HUES64 (cell line): ENCODE data around the gene DNAH8.

Experiments used
- H3K27ac ChIP-seq: 2 replicates; pipeline ENCODE4 v1.7.0; 2013; ENCODE audit warnings: low read depth, low read length, inconsistent platforms
- H3K27me3 ChIP-seq: 2 replicates; pipeline ENCODE4 v1.6.1; 2013; ENCODE audit warnings: mild to moderate bottlenecking, low read length; ENCODE audit not compliant: insufficient read depth
- H3K36me3 ChIP-seq: 2 replicates; pipeline ENCODE4 v1.6.1; 2013; ENCODE audit warnings: mild to moderate bottlenecking, low read length; ENCODE audit not compliant: insufficient read depth
- H3K4me1 ChIP-seq: 2 replicates; pipeline ENCODE4 v1.6.1; 2013; ENCODE audit warnings: mild to moderate bottlenecking, low read length, moderate library complexity; ENCODE audit not compliant: insufficient read depth
- H3K4me3 ChIP-seq: 2 replicates; pipeline ENCODE4 v1.5.1; 2013; ENCODE audit warnings: mild to moderate bottlenecking, low read length, moderate library complexity
- H3K9ac ChIP-seq: 2 replicates; pipeline ENCODE4 v1.6.1; 2013; ENCODE audit warnings: mild to moderate bottlenecking, low read depth, low read length
- H3K9me3 ChIP-seq: 2 replicates; pipeline ENCODE4 v1.6.1; 2013; ENCODE audit warnings: low read depth, low read length; ENCODE audit not compliant: insufficient read depth
- WGBS: fragments of 150-250, 120-280 bp; methylation state at CpG from one replicate; pipeline ENCODE4 v1.1.7; 2013; ENCODE audit warnings: missing lambda C conversion rate; 5-methylcytosine and 5-hydroxymethylcytosine counted together

Gene DNAH8

DNA sequence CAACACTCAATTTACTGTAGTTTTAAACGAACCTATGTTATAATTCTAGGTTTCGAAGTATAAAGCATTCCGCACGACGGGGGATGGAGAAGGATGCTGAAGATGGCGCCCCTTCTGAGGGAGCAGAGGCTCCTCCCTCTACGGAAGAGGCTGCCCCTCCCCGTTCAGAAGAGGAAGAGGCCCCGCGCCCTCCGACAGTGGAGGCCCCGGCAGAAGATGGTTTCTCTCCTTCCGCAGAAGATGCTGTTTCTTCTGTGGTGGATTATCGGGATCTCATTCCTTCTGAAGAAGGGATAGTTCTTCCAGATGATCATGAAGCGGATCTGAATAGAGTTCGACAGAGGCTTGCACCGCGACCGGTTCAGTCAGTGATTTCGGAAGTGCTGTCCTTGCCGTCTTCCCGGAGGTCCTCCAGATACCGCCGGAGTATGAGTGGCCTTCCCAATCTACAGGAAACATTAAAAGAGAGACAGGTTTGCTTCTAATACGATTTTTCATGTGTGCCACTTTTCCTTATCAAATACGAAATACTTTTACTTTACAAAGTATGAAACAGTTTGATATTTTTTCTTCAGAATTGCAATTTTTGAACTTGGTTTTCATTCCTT lies 7.7 kb downstream of the DNAH8 start:
- Histone ChIP-seq H3K27me3 (no peaks in the 10 kb centered on the region), H3K9ac (no peak overlapping the region), H3K4me1 (no peaks in the 10 kb centered on the region), H3K27ac (no peak overlapping the region), H3K4me3 (no peak overlapping the region), H3K9me3 (no peaks in the 10 kb centered on the region), H3K36me3 (no peaks in the 10 kb centered on the region)
- 93% methylated on average over 26 of the region's 26 CpGs for WGBS

DNA sequence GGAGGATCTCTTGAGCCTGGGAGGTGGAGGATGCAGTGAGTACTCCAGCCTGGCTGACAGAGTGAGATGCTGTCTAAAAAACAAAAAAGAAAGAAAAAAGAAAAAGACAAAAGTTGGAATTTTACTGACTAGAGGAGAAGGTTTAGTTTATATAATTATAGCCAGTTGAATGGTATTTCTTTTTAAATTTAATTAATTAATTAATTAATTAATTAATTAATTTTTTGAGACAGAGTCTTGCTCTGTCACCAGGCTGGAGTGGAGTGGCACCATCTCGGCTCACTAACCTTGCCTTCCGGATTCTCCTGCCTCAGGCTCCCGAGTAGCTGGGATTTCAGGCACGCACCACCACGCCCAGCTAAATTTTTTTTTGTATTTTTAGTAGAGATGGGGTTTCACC lies 8.7 kb downstream of the DNAH8 start:
- H3K27ac ChIP-seq, result no peak overlapping the region
- no peaks in the 10 kb centered on the region for H3K4me1 ChIP-seq
- H3K9ac ChIP-seq, result no peak overlapping the region
- 96% methylated on average over 5 of the region's 5 CpGs for WGBS
- H3K36me3 ChIP-seq, result no peaks in the 10 kb centered on the region
- no peaks in the 10 kb centered on the region for H3K27me3 ChIP-seq
- H3K9me3 ChIP-seq, result no peaks in the 10 kb centered on the region
- no peak overlapping the region for H3K4me3 ChIP-seq

DNA sequence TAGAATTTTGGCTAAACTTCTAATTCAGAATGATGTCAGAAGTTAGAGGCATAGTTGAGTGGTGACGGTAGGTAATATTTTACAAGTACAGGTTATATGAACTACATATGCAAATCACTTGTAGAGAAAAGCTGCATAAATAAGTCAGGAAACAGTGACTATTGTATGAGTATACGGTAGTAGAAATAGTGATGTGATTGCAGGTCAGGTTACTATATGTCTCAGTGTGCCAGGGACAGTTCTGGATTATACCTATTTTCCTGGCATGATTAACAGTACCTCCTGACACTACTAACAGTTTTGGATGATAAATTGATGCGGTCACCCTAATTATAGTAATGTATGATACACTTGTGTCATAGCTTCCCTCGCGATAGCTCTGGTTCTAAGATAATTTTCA lies 9.2 kb downstream of the DNAH8 start:
- Histone ChIP-seq H3K27ac (no peak overlapping the region), H3K4me1 (no peaks in the 10 kb centered on the region), H3K27me3 (no peaks in the 10 kb centered on the region), H3K9me3 (no peaks in the 10 kb centered on the region), H3K9ac (no peak overlapping the region), H3K36me3 (no peaks in the 10 kb centered on the region), H3K4me3 (no peak overlapping the region)
- WGBS, result 100% methylated on average over 2 of the region's 5 CpGs

DNA sequence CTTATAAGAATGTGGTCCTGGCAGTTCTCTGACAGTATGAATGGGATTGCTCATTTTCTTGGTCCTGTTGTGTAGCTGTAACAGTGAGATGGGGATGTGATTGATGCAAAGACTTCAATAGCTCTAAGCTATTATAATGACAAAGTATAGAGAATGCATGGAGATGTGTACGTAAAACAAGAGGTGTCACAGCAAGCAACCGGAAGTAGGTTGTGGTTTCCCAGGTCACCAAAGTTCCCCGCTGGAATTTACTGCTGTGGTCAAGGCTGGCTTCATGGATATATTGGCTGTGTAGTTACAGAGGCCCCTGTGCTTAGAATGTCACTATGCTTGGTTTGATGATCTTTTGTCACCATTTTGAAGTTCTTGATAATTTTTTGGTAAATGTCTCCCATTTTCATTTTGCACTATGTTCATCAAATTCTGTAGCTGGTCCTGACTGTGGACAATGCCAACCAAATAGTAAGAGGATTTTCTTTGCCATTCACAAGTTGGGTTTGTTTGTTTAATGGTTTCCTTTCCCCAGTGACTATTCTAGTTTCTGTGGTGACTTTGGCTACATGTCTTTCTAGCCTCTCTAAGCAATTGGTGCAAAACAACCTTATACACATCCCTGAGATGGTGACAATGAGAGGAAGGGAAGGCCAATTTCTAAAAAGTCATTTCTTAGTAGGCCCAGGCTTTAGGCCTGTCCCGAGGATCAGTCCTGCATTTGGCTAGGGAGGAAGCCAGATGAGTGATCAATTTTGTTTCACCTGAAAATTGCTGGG lies 10.5 kb downstream of the DNAH8 start:
- Histone ChIP-seq H3K4me1 (no peaks in the 10 kb centered on the region), H3K36me3 (no peaks in the 10 kb centered on the region), H3K27ac (no peak overlapping the region), H3K4me3 (no peak overlapping the region), H3K9ac (no peak overlapping the region), H3K27me3 (no peaks in the 10 kb centered on the region), H3K9me3 (no peaks in the 10 kb centered on the region)
- 84% methylated on average over 4 of the region's 4 CpGs for WGBS

DNA sequence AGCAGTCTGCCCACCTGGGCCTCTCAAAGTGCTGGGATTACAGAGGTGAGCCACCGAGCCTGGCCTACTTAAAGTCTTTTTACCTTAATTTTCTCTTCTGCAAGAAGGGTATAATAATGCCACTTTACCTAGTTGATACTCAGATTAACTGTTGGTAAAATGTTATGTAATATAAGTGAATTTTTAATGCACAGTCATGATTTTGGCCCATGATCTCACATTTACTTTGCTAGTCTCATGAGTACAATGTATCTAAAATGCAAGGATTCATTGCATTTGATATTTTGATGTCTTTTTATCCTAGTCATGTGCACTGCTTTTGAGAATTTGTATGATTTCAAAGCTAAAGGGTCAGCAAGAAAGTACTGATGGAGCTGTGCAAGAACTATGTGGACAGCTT lies 13.1 kb downstream of the DNAH8 start:
- H3K4me3 ChIP-seq, result no peak overlapping the region
- H3K27me3 ChIP-seq, result no peaks in the 10 kb centered on the region
- no peaks in the 10 kb centered on the region for H3K36me3 ChIP-seq
- no peak overlapping the region for H3K27ac ChIP-seq
- H3K9ac ChIP-seq, result no peak overlapping the region
- 88% methylated on average over 1 of the region's 1 CpG for WGBS
- H3K4me1 ChIP-seq, result no peaks in the 10 kb centered on the region
- no peaks in the 10 kb centered on the region for H3K9me3 ChIP-seq

DNA sequence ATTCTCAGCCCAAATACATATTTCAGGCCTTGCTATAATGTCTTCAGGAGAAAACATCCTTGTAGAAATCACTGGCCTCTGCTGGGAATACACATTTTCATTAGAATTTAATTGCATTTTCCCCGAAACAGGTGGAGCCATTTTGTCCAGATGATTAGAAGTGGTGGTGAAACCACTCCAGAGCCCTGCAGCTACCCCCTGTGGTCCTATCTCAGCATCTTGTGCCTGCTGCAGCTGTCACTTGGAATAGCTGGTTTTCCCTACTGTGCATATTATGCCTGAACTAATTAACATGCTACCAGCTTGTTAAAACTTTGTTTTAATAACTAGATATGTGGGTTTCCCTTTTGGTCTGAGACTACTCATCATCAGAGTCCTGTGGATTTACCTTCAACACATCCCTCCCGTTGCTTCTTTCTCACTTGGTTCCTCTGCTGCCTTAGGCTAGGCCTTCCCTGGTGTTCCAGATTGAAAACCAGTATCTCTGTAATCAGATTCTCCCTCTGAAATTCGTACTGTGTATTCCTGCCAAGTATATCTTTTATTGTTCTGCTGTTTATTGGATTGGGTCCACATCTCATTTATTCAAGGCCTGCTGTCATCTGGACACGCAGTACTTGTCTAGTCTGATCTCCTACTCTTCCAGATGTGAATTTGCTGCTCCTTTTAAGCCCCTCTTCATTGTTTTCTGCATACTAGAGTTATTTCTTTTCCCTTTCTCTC lies 15.2 kb downstream of the DNAH8 start:
- H3K4me3 ChIP-seq, result no peak overlapping the region
- H3K9me3 ChIP-seq, result no peaks in the 10 kb centered on the region
- WGBS, result 86% methylated on average over 4 of the region's 4 CpGs
- no peaks in the 10 kb centered on the region for H3K27me3 ChIP-seq
- H3K4me1 ChIP-seq, result no peaks in the 10 kb centered on the region
- H3K36me3 ChIP-seq, result no peaks in the 10 kb centered on the region
- no peak overlapping the region for H3K9ac ChIP-seq
- no peak overlapping the region for H3K27ac ChIP-seq

DNA sequence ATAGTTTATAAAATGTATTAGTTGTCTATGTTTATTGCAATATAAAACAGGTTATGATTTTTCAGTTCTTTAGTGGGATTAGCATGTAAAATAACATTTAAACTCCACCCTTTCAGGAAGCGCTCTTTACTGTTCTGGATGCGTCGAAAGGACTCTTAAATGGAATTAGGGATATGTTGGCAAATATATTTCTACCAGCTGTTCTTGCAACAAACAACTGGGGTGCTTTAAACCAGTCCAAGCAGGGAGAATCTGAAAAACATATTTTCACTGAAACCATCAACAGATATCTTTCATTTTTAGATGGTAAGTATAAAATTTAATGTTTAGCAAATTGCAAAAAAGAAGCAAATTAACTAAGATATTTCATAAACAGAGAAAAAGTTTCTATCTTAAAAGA lies 21.8 kb downstream of the DNAH8 start:
- H3K27me3 ChIP-seq, result no peaks in the 10 kb centered on the region
- H3K4me3 ChIP-seq, result no peak overlapping the region
- H3K27ac ChIP-seq, result no peak overlapping the region
- no peaks in the 10 kb centered on the region for H3K36me3 ChIP-seq
- no peaks in the 10 kb centered on the region for H3K4me1 ChIP-seq
- H3K9me3 ChIP-seq, result no peaks in the 10 kb centered on the region
- no peak overlapping the region for H3K9ac ChIP-seq
- no CpG with 5 or more reads among the region's 3 CpGs for WGBS

DNA sequence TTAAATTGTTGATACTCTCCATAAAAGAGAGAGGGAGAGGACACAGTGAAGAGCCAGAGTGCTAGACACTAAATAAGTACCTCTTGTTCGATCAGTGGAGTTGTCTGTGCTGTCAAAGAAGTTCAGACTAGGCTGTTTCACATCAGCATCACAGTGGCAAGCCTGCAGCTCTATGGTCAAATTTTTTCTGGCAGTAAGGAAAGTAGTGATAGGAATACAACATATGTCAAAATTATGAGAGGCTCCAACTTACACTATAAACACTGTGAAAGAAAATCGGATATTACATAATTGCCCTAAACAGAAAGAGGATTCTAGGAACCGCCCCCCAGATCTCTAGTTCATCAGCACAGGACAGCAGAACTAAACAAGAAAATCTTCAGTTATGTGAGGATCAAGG lies 23.1 kb downstream of the DNAH8 start:
- H3K9me3 ChIP-seq, result no peaks in the 10 kb centered on the region
- no peaks in the 10 kb centered on the region for H3K27me3 ChIP-seq
- no peaks in the 10 kb centered on the region for H3K36me3 ChIP-seq
- WGBS, result 91% methylated on average over 3 of the region's 3 CpGs
- H3K4me1 ChIP-seq, result no peaks in the 10 kb centered on the region
- H3K27ac ChIP-seq, result no peak overlapping the region
- H3K4me3 ChIP-seq, result no peak overlapping the region
- H3K9ac ChIP-seq, result no peak overlapping the region

DNA sequence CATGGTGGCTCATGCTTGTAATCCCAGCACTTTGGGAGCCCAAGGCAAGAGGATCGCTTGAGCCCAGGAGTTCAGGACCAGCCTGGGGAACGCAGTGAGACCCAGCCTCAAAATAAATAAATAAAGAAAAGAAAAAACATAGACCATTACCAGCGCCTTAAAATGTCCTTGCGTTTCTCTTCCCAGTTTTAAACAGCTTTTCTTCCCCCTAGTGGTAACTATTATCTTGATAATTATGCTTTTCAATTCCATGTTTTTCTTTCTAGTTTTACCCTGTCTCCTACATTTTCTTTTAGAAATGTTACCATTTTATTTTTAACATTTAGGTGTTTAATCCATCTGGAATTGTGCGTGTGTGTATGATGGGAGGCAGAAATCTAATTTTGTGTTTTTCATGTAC lies 24.4 kb downstream of the DNAH8 start:
- H3K9ac ChIP-seq, result no peak overlapping the region
- no peak overlapping the region for H3K4me3 ChIP-seq
- no peaks in the 10 kb centered on the region for H3K36me3 ChIP-seq
- H3K4me1 ChIP-seq, result no peaks in the 10 kb centered on the region
- H3K9me3 ChIP-seq, result no peaks in the 10 kb centered on the region
- H3K27me3 ChIP-seq, result no peaks in the 10 kb centered on the region
- H3K27ac ChIP-seq, result no peak overlapping the region
- WGBS, result 59% methylated on average over 5 of the region's 5 CpGs

DNA sequence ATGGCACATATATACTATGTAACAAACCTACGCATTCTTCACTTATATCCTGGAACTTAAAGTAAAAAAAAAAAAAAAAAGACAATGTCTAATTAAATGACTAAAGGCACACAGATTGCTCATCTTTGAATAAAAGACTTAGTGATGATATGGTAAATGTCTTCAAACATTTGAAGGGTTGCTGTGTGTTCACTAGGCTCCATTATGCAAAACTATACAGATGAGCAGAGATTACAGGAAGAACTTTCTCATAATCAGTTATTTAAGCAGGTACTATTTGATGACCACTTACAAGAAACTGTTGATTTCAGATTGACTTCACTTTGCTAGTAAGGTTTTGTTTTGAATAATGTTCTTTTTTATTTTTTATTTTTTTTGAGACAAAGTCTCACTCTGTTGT lies 34.4 kb downstream of the DNAH8 start:
- H3K27me3 ChIP-seq, result no peaks in the 10 kb centered on the region
- no peaks in the 10 kb centered on the region for H3K9me3 ChIP-seq
- H3K9ac ChIP-seq, result no peak overlapping the region
- H3K27ac ChIP-seq, result no peak overlapping the region
- H3K4me3 ChIP-seq, result no peak overlapping the region
- H3K36me3 ChIP-seq, result no peaks in the 10 kb centered on the region
- no CpG with 5 or more reads among the region's 1 CpG for WGBS
- no peaks in the 10 kb centered on the region for H3K4me1 ChIP-seq

DNA sequence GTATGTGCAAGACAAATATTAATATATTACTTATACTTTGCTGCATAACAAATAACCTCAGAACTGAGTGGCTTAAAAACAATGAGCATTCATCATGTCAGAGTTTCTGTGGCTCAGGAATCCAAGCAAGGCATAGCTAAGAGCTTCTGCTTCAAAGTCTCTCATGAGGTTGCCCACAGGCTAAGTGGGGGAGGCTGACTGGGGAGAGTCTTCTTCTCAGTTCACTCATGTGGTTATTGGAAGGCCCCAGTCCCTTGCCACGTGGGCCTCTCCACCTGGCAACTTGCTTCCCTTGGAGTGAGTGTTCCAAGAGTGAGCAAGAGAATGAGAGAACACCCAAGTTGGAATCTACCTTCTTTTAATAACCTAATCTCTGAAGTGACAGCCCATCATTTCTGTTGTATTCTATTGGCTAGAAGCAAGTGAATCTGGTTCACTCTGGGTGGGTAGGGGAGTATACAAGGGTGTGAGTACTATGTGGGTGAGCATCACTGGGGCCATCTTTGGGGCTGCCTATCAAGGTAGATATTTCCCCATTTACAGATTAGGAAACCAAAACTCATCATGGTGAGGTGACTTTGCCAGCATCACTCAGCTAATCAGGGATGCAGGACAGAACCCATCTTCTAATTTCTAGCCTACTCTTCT lies 36.0 kb downstream of the DNAH8 start:
- Histone ChIP-seq H3K4me1 (no peaks in the 10 kb centered on the region), H3K36me3 (no peaks in the 10 kb centered on the region), H3K9ac (no peak overlapping the region), H3K27ac (no peak overlapping the region), H3K9me3 (no peaks in the 10 kb centered on the region), H3K4me3 (no peak overlapping the region), H3K27me3 (no peaks in the 10 kb centered on the region)
- 76% methylated on average over 1 of the region's 1 CpG for WGBS
